ENCODE measurements around the gene CENPV.

Gene CENPV

DNA sequence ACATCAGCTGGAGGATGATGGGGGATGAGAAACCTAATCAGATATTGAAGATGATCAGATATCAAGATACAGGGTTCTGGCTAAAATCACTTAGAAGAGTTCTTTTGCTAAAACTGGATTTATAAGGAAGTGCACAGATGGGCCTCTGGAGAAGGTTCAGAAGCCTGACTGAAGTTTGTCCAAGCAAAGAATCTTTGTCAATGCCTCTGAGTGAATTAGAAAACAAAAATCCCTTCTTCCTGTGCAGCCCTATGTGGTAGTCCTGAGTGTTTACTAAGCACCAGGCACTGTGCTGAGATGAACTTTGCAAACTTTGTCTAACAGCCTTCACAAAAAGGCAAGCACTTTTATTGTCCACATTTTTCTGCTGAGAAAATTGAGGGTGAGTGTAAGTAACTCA lies 11.4 kb upstream of the CENPV start:
- Histone ChIP-seq H3K4me3 (replicated peaks; ENCODE audit: low read depth, low read length) (no peak overlapping the region), H3K36me3 (ENCODE audit: control insufficient read depth, insufficient read depth, low read length) (no peaks in the 10 kb centered on the region)

GRCh38 chr17:16363749-16364536 lies 10.7 kb upstream of the CENPV start:
- no peaks in the 10 kb centered on the region for H3K27me3 ChIP-seq (replicated peaks; ENCODE audit: control insufficient read depth, insufficient read depth, low read length)
- H3K4me3 ChIP-seq (replicated peaks; ENCODE audit: low read depth, low read length), result no peak overlapping the region
- TF ChIP-seq CTCF (IDR thresholded peaks at IDR 0.05; ENCODE audit: insufficient read depth, low read length, poor library complexity, severe bottlenecking), result peak; percentile 89
- peak; percentile 45 for DNase-seq (ENCODE audit: extremely low read depth, insufficient read length)
- H3K36me3 ChIP-seq (ENCODE audit: control insufficient read depth, insufficient read depth, low read length), result no peaks in the 10 kb centered on the region

More for the DNA sequence above, 11.4 kb upstream of the CENPV start:
- DNase-seq (ENCODE audit: extremely low read depth, insufficient read length), result no peak
- no peaks in the 10 kb centered on the region for H3K27me3 ChIP-seq (replicated peaks; ENCODE audit: control insufficient read depth, insufficient read depth, low read length)
- TF ChIP-seq CTCF (IDR thresholded peaks at IDR 0.05; ENCODE audit: insufficient read depth, low read length, poor library complexity, severe bottlenecking), result no peak

GRCh38 chr17:16361874-16362273 lies 8.6 kb upstream of the CENPV start:
- Histone ChIP-seq H3K4me3 (replicated peaks; ENCODE audit: low read depth, low read length) (no peak overlapping the region), H3K36me3 (ENCODE audit: control insufficient read depth, insufficient read depth, low read length) (no peaks in the 10 kb centered on the region)
- no peak for DNase-seq (ENCODE audit: extremely low read depth, insufficient read length)

DNA sequence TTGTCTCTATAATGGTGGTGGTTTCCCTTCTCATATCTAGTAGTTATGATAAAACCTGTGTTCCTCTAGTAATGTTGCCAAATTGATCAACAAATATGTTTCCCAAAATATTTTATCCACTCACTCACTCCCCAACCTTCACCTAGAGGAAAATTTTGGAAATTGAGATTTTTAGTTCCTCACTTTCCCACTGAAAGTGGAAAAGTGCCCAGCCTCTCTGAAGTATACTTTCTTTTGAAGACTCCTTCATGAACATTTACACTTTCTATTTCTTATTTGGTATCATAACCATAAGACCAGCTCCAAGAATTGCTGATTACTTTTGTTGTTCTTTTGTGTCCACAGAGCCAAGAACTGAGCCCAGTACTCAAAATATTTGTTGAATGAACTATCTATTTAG lies 5.1 kb upstream of the CENPV start:
- no peaks in the 10 kb centered on the region for H3K36me3 ChIP-seq (ENCODE audit: control insufficient read depth, insufficient read depth, low read length)
- DNase-seq (ENCODE audit: extremely low read depth, insufficient read length), result no peak
- TF ChIP-seq CTCF (IDR thresholded peaks at IDR 0.05; ENCODE audit: insufficient read depth, low read length, poor library complexity, severe bottlenecking), result no peak
- no peaks in the 10 kb centered on the region for H3K27me3 ChIP-seq (replicated peaks; ENCODE audit: control insufficient read depth, insufficient read depth, low read length)
- no peak overlapping the region for H3K4me3 ChIP-seq (replicated peaks; ENCODE audit: low read depth, low read length)

More at GRCh38 chr17:16361874-16362273, 8.6 kb upstream of the CENPV start:
- no peaks in the 10 kb centered on the region for H3K27me3 ChIP-seq (replicated peaks; ENCODE audit: control insufficient read depth, insufficient read depth, low read length)
- TF ChIP-seq CTCF (IDR thresholded peaks at IDR 0.05; ENCODE audit: insufficient read depth, low read length, poor library complexity, severe bottlenecking), result no peak

- no peak for TF ChIP-seq CTCF (IDR thresholded peaks at IDR 0.05; ENCODE audit: insufficient read depth, low read length, poor library complexity, severe bottlenecking)
- Histone ChIP-seq H3K36me3 (ENCODE audit: control insufficient read depth, insufficient read depth, low read length) (0 out of 2 replicates have a peak, but pooled peaks cover under 1% of the 10 kb centered on the region), H3K4me3 (replicated peaks; ENCODE audit: low read depth, low read length) (no peak overlapping the region), H3K27me3 (replicated peaks; ENCODE audit: control insufficient read depth, insufficient read depth, low read length) (no peaks in the 10 kb centered on the region)
- peak; percentile 54 for DNase-seq (ENCODE audit: extremely low read depth, insufficient read length)
These were observed 1.3 kb upstream of the CENPV start for GRCh38 chr17:16354585-16354984.
